Ishikawa (cell line): ENCODE measurements around the gene BUD23.

Experiments
- CEBPB ChIP-seq: IDR thresholded peaks from 2 replicates; pipeline ENCODE4 v1.6.1; 2012
- CREB1 ChIP-seq: IDR thresholded peaks from 2 replicates; pipeline ENCODE4 v1.6.1; 2012; ENCODE audit warnings: low read depth
- EGR1 ChIP-seq: IDR thresholded peaks from 2 replicates; pipeline ENCODE4 v1.6.1; 2012
- EP300 ChIP-seq: IDR thresholded peaks from 2 replicates; pipeline ENCODE4 v1.6.1; 2012; ENCODE audit warnings: borderline replicate concordance
- FOXM1 ChIP-seq: IDR thresholded peaks from 2 replicates; pipeline ENCODE4 v1.6.1; 2012; ENCODE audit warnings: low read depth, borderline replicate concordance
- NFIC ChIP-seq: IDR thresholded peaks from 2 replicates; pipeline ENCODE4 v1.6.1; 2012
- RAD21 ChIP-seq: IDR thresholded peaks from 2 replicates; pipeline ENCODE4 v1.6.1; 2012; ENCODE audit warnings: low read depth
- TAF1 ChIP-seq: IDR thresholded peaks from 2 replicates; pipeline ENCODE4 v1.6.1; 2012; ENCODE audit warnings: low read depth, mild to moderate bottlenecking
- TCF12 ChIP-seq: IDR thresholded peaks from 2 replicates; pipeline ENCODE4 v1.6.1; 2012; ENCODE audit warnings: low read depth
- TEAD4 ChIP-seq: IDR thresholded peaks from 2 replicates; pipeline ENCODE4 v1.6.1; 2012
- YY1 ChIP-seq: IDR thresholded peaks from 2 replicates; pipeline ENCODE4 v1.6.1; 2012; ENCODE audit warnings: low read depth
- ZBTB7A ChIP-seq: IDR thresholded peaks from 2 replicates; pipeline ENCODE4 v1.6.1; 2012; ENCODE audit warnings: low read depth
- TF ChIP-seq, protein P1 (sequence below): IDR thresholded peaks from 2 replicates; pipeline ENCODE4 v1.6.1; 2012; ENCODE audit warnings: low read depth, mild to moderate bottlenecking
- TF ChIP-seq, protein P2 (sequence below): IDR thresholded peaks from 2 replicates; pipeline ENCODE4 v1.6.1; 2012
- TF ChIP-seq, protein P3 (sequence below): IDR thresholded peaks from 2 replicates; pipeline ENCODE4 v1.6.1; 2012

Gene BUD23

DNA sequence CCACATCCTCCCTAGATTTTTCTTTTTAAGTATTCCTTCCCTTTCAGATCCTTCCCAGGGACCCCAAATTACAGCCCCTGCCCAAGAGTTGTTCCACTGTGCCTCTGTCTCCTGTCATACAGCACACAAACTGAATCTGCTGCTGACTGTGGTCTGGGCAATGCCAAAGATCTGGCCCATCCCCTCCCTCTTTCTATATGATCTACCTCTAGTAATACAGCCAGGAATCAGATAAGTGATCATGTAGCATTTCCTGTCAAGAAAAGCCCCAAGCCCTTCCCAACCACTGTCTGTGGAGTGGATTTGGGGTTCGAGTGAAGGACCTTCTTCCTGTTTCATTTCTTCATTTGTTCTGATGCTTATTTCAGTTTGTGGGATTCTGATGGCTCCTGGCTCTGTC lies 29.4 kb downstream of the BUD23 start:
- no peak for TF ChIP-seq EGR1
- TF ChIP-seq CREB1, result no peak
- TF ChIP-seq YY1, result no peak
- TF ChIP-seq TCF12, result no peak
- TF ChIP-seq RAD21, result no peak
- TF ChIP-seq TEAD4, result no peak
- TF ChIP-seq, protein P1, sequence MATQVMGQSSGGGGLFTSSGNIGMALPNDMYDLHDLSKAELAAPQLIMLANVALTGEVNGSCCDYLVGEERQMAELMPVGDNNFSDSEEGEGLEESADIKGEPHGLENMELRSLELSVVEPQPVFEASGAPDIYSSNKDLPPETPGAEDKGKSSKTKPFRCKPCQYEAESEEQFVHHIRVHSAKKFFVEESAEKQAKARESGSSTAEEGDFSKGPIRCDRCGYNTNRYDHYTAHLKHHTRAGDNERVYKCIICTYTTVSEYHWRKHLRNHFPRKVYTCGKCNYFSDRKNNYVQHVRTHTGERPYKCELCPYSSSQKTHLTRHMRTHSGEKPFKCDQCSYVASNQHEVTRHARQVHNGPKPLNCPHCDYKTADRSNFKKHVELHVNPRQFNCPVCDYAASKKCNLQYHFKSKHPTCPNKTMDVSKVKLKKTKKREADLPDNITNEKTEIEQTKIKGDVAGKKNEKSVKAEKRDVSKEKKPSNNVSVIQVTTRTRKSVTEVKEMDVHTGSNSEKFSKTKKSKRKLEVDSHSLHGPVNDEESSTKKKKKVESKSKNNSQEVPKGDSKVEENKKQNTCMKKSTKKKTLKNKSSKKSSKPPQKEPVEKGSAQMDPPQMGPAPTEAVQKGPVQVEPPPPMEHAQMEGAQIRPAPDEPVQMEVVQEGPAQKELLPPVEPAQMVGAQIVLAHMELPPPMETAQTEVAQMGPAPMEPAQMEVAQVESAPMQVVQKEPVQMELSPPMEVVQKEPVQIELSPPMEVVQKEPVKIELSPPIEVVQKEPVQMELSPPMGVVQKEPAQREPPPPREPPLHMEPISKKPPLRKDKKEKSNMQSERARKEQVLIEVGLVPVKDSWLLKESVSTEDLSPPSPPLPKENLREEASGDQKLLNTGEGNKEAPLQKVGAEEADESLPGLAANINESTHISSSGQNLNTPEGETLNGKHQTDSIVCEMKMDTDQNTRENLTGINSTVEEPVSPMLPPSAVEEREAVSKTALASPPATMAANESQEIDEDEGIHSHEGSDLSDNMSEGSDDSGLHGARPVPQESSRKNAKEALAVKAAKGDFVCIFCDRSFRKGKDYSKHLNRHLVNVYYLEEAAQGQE, result no peak
- no peak for TF ChIP-seq FOXM1
- no peak for TF ChIP-seq ZBTB7A
- TF ChIP-seq, protein P2, sequence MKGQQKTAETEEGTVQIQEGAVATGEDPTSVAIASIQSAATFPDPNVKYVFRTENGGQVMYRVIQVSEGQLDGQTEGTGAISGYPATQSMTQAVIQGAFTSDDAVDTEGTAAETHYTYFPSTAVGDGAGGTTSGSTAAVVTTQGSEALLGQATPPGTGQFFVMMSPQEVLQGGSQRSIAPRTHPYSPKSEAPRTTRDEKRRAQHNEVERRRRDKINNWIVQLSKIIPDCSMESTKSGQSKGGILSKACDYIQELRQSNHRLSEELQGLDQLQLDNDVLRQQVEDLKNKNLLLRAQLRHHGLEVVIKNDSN, result no peak
- TF ChIP-seq NFIC, result no peak
- TF ChIP-seq CEBPB, result no peak
- TF ChIP-seq EP300, result no peak
- TF ChIP-seq, protein P3, sequence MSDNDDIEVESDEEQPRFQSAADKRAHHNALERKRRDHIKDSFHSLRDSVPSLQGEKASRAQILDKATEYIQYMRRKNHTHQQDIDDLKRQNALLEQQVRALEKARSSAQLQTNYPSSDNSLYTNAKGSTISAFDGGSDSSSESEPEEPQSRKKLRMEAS, result no peak
- TF ChIP-seq TAF1, result no peak

DNA sequence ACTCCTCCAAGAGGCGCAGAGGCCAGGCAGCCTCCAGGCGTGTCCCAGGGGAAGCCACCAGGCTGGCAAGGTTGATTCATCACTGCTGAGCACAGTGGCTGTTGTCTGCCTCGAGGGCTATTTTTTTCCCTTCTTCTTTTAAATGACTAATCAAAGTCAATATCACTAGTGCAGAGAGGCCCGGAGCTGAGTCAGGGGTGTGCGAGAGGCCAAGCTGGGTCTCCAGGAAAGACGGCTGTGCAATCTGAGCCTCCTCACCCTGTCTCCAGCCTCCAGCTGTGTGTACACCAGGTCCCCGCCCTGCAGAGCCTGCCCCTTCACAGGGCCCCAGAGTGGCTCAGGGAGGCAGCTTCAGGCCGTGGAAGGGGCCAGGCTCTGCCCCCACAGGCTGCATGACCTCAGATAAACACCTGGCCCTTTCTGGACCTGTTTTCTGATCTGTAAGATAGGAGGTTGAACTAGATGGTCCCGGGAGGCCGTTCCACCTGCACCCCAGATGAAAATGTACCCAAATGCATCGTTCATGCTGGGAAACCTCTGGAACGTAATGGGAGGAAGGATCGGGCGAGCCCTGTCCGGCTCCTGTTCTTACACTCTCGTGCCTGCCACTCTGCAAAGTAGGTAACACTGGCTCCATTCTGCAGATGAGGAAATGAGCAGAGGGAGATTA lies 32.4 kb downstream of the BUD23 start:
- 0 out of 2 replicates have a peak, but pooled peaks have one; percentile 20 for TF ChIP-seq TCF12
- TF ChIP-seq TAF1, result no peak
- no peak for TF ChIP-seq NFIC
- no peak for TF ChIP-seq FOXM1
- no peak for TF ChIP-seq TEAD4
- TF ChIP-seq CREB1, result no peak

DNA sequence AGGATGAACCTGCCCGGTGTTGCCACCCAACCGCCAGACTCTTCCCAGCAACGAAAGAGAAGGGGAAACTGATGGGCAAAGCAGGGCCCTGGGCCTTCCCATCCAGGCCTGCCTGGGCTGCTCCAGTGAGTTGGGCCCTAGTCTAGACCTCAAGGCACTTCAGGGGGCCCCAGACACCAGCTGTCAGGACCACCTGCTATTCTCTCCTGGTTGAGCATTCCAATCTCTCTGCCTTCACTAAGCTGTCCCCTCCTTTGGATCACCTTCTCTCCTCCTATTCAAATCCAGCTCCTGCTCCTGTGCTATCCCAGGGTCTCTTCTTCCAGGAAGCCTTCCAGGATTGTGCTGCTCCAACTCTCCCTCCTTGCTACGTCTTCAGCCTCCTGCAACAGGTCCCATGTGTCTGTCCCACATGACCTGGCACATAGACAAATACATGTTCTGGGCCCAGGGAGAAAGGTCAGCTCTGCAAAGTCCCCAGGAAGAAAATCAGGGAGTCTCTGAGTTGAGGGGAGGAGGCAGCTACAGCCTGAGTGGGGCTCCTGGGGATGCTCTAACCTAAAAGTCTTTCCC lies 33.0 kb downstream of the BUD23 start:
- TF ChIP-seq YY1 (no peak), CEBPB (no peak), TEAD4 (no peak), NFIC (no peak), ZBTB7A (no peak)
- TF ChIP-seq, protein P1, result no peak

DNA sequence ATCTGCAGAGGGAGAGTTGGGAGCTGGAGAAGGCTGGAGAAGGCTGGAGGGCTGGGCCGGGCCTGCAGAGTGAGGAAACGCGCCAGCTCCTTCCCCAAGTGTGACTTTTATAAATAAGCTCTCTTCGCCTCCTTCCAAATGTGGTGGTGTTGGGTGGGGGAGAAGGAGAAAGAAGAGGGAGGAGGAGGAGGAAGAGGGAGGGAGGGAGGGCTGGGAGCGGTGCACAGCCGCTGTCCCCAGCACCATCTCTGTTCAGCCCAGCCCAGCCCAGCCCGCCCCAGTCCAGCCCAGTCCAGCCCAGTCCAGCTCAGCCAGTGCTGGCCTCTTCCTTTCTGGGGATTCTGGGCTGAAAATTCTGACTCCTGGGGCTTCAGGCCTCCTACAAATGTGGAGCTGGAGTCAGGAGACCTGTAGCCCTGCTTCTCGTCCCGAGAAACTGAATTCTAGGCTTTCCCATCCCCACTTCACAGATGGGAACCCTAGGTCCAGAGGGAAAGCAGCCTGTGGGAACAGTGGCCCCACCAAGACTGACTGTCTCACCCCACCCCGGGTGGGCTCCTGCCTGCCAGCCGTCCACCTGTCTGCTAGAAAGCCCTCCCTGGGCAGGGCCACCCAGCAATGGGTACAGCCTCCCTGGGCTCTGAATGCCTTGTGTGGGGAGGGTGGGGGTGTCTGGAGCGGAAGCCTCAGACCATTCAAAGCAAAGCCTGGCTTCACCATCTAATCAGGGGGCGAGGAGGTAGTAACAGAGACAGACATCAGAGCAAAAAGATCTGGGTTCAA lies 33.8 kb downstream of the BUD23 start:
- TF ChIP-seq TAF1, result no peak
- TF ChIP-seq, protein P2, result no peak
- no peak for TF ChIP-seq YY1
- TF ChIP-seq FOXM1, result no peak
- TF ChIP-seq, protein P3, result no peak
- TF ChIP-seq, protein P1, result no peak
- no peak for TF ChIP-seq EGR1
- TF ChIP-seq RAD21, result no peak
- TF ChIP-seq CREB1, result no peak
- TF ChIP-seq TCF12, result no peak
- no peak for TF ChIP-seq NFIC
- TF ChIP-seq ZBTB7A, result no peak
- TF ChIP-seq CEBPB, result no peak
